Loucy (cell line): Measurements from ENCODE around the gene SIL1.

ENCODE experiments used
- H2AFZ ChIP-seq: fragments of 200-600 bp; sonication (generic); 2 replicates; pipeline ENCODE4 v1.6.0; 2016; ENCODE audit warnings: antibody characterized with exemption, mild to moderate bottlenecking, low read length, moderate library complexity
- H3F3A ChIP-seq: fragments of 200-600 bp; 2 replicates; pipeline ENCODE4 v1.6.0; 2016; ENCODE audit warnings: antibody characterized with exemption, low read depth, mild to moderate bottlenecking
- H3K27me3 ChIP-seq: fragments of 200-600 bp; sonication (generic); 2 replicates; pipeline ENCODE4 v1.6.1; 2014; ENCODE audit warnings: low read length, mild to moderate bottlenecking; ENCODE audit not compliant: insufficient read depth, poor library complexity, severe bottlenecking
- H3K36me3 ChIP-seq: fragments of 200-600 bp; sonication (generic); 2 replicates; pipeline ENCODE4 v1.6.1; 2016; ENCODE audit warnings: low read length; ENCODE audit not compliant: insufficient read depth
- H3K4me1 ChIP-seq: fragments of 200-600 bp; sonication (generic); 2 replicates; pipeline ENCODE4 v1.5.1; 2014; ENCODE audit warnings: low read length, mild to moderate bottlenecking; ENCODE audit not compliant: insufficient read depth, poor library complexity, severe bottlenecking
- H3K4me2 ChIP-seq: fragments of 200-600 bp; sonication (generic); 2 replicates; pipeline ENCODE4 v1.6.0; 2014; ENCODE audit warnings: antibody characterized with exemption, low read length, low read depth, mild to moderate bottlenecking; ENCODE audit not compliant: poor library complexity, severe bottlenecking
- H3K4me3 ChIP-seq: fragments of 200-600 bp; sonication (generic); 2 replicates; pipeline ENCODE4 v1.5.1; 2014; ENCODE audit warnings: low read length, mild to moderate bottlenecking, mixed read lengths; ENCODE audit not compliant: poor library complexity, severe bottlenecking
- H3K79me2 ChIP-seq: fragments of 200-600 bp; sonication (generic); 2 replicates; pipeline ENCODE4 v1.6.1; 2014; ENCODE audit warnings: low read length; ENCODE audit not compliant: insufficient read depth
- H3K9ac ChIP-seq: fragments of 200-600 bp; sonication (generic); 2 replicates; pipeline ENCODE4 v1.6.0; 2014; ENCODE audit warnings: mild to moderate bottlenecking, low read depth, low read length, moderate library complexity; ENCODE audit not compliant: poor library complexity, severe bottlenecking
- H3K9me2 ChIP-seq: fragments of 200-600 bp; sonication (generic); replicated peaks from 2 replicates; pipeline ENCODE4 v1.6.1; 2016; ENCODE audit warnings: low read depth, low read length, mixed read lengths
- H3K9me3 ChIP-seq: fragments of 200-600 bp; sonication (generic); 2 replicates; pipeline ENCODE4 v1.6.1; 2014; ENCODE audit warnings: mild to moderate bottlenecking, antibody characterized with exemption, low read length, low read depth; ENCODE audit not compliant: insufficient read depth
- H4K20me1 ChIP-seq: fragments of 200-600 bp; sonication (generic); 2 replicates; pipeline ENCODE4 v1.6.0; 2014; ENCODE audit warnings: antibody characterized with exemption, low read length, mild to moderate bottlenecking; ENCODE audit not compliant: insufficient read depth, poor library complexity, severe bottlenecking
- CTCF ChIP-seq: fragments of 200-600 bp; sonication (generic); conservative IDR thresholded peaks from 2 replicates; pipeline ENCODE4 v1.5.1; 2014; ENCODE audit warnings: mild to moderate bottlenecking, antibody characterized with exemption, low read length
- EZH2phosphoT487 ChIP-seq: fragments of 200-600 bp; IDR thresholded peaks from 2 replicates; pipeline ENCODE4 v1.6.1; 2018; ENCODE audit warnings: antibody characterized with exemption, mild to moderate bottlenecking, moderate library complexity, borderline replicate concordance

The SIL1 gene

GRCh38 chr5:139210585-139210984, 12.4 kb upstream of the SIL1 start:
- no peak overlapping the region for H3K4me2 ChIP-seq
- H3K27me3 ChIP-seq = no peaks in the 10 kb centered on the region
- H2AFZ ChIP-seq = no peak overlapping the region
- H3K36me3 ChIP-seq = no peaks in the 10 kb centered on the region
- no peaks in the 10 kb centered on the region for H3K4me1 ChIP-seq
- TF ChIP-seq CTCF (no peak), EZH2phosphoT487 (no peak)
- no peaks in the 10 kb centered on the region for H4K20me1 ChIP-seq
- H3K79me2 ChIP-seq = no peaks in the 10 kb centered on the region
- no peaks in the 10 kb centered on the region for H3K9me3 ChIP-seq
- no peak overlapping the region for H3K9ac ChIP-seq
- no peaks in the 10 kb centered on the region for H3F3A ChIP-seq
- H3K9me2 ChIP-seq = no peaks in the 10 kb centered on the region
- H3K4me3 ChIP-seq = no peak overlapping the region

GRCh38 chr5:139207297-139208000, 9.3 kb upstream of the SIL1 start:
- no peaks in the 10 kb centered on the region for H3K9me2 ChIP-seq
- H3K9ac ChIP-seq = no peak overlapping the region
- no peak overlapping the region for H3K4me2 ChIP-seq
- no peaks in the 10 kb centered on the region for H3K9me3 ChIP-seq
- H3K27me3 ChIP-seq = no peaks in the 10 kb centered on the region
- H3K4me1 ChIP-seq = peaks cover 3% of the 10 kb centered on the region
- H4K20me1 ChIP-seq = no peaks in the 10 kb centered on the region
- H3K36me3 ChIP-seq = no peaks in the 10 kb centered on the region
- H3K4me3 ChIP-seq = no peak overlapping the region
- no peak for TF ChIP-seq CTCF
- TF ChIP-seq EZH2phosphoT487 = no peak
- H3F3A ChIP-seq = no peaks in the 10 kb centered on the region
- H3K79me2 ChIP-seq = no peaks in the 10 kb centered on the region
- no peak overlapping the region for H2AFZ ChIP-seq

GRCh38 chr5:139205586-139205985, 7.4 kb upstream of the SIL1 start:
- Histone ChIP-seq H3K79me2 (no peaks in the 10 kb centered on the region), H4K20me1 (no peaks in the 10 kb centered on the region), H3K9me3 (no peaks in the 10 kb centered on the region), H3K4me2 (no peak overlapping the region), H3K9me2 (no peaks in the 10 kb centered on the region), H2AFZ (no peak overlapping the region), H3K4me3 (no peak overlapping the region), H3K9ac (no peak overlapping the region), H3K36me3 (no peaks in the 10 kb centered on the region), H3K4me1 (peaks cover 3% of the 10 kb centered on the region), H3F3A (no peaks in the 10 kb centered on the region), H3K27me3 (no peaks in the 10 kb centered on the region)
- TF ChIP-seq CTCF = no peak
